Kidney epithelial cell (primary cell): ENCODE results near the gene ASTN1. TPM values are rescaled to one million over a fixed set of nuclear protein-coding genes. Genes with fewer than 3 reads are reported as not detected.

Source experiments
- DNase-seq: peaks from one replicate; pipeline ENCODE4 v3.0.0-alpha.2; 2010; ENCODE audit warnings: low read depth
- H3K27me3 ChIP-seq: 2 replicates; pipeline ENCODE4 v1.6.0; 2011; ENCODE audit warnings: low read length; ENCODE audit not compliant: control insufficient read depth, insufficient read depth
- H3K36me3 ChIP-seq: 2 replicates; pipeline ENCODE4 v1.5.1; 2011; ENCODE audit warnings: low read length; ENCODE audit not compliant: control insufficient read depth, insufficient read depth
- H3K4me3 ChIP-seq: 2 replicates; pipeline ENCODE4 v1.5.1; 2011; ENCODE audit warnings: low read depth, mild to moderate bottlenecking, control low read depth, low read length
- total RNA-seq: library from RNA; depleted of rRNA; stranded (reverse); fragments of >200 nt; gene quantifications from 2 replicates; pipeline ENCODE4 v1.2.3, GENCODE V29; 2015
- TF ChIP-seq, protein P1 (sequence below): IDR thresholded peaks from 2 replicates; pipeline ENCODE4 v1.5.1; 2011; ENCODE audit warnings: mild to moderate bottlenecking, moderate library complexity, low read length, control low read depth, inconsistent platforms; ENCODE audit not compliant: insufficient read depth, poor library complexity, severe bottlenecking

The ASTN1 gene
- total RNA-seq, 1 donor from 2014 or later, result 0.21 TPM

DNA sequence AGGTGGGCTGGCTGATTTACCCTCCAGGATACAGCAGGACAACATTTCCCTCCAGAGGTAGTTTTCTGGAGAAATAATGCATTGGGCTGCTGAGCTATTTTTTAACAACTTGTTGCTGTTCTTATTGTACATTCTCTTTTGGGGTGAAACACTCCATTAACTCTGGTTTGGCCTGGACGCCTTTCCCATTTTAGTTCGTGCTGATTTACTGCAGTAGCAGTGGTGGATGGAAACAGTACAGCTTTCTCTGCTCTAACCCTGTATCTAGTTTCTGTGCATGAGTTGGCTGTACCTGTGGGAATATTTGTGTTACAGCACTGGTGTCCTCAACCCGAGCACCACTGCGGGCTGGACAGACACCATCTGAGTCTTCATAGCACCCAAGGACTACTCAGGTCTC, 325.3 kb downstream of the ASTN1 start:
- Histone ChIP-seq H3K27me3 (no peaks in the 10 kb centered on the region), H3K4me3 (no peak overlapping the region), H3K36me3 (no peaks in the 10 kb centered on the region)
- no peak for DNase-seq
- TF ChIP-seq, protein P1, sequence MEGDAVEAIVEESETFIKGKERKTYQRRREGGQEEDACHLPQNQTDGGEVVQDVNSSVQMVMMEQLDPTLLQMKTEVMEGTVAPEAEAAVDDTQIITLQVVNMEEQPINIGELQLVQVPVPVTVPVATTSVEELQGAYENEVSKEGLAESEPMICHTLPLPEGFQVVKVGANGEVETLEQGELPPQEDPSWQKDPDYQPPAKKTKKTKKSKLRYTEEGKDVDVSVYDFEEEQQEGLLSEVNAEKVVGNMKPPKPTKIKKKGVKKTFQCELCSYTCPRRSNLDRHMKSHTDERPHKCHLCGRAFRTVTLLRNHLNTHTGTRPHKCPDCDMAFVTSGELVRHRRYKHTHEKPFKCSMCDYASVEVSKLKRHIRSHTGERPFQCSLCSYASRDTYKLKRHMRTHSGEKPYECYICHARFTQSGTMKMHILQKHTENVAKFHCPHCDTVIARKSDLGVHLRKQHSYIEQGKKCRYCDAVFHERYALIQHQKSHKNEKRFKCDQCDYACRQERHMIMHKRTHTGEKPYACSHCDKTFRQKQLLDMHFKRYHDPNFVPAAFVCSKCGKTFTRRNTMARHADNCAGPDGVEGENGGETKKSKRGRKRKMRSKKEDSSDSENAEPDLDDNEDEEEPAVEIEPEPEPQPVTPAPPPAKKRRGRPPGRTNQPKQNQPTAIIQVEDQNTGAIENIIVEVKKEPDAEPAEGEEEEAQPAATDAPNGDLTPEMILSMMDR, result no peak

DNA sequence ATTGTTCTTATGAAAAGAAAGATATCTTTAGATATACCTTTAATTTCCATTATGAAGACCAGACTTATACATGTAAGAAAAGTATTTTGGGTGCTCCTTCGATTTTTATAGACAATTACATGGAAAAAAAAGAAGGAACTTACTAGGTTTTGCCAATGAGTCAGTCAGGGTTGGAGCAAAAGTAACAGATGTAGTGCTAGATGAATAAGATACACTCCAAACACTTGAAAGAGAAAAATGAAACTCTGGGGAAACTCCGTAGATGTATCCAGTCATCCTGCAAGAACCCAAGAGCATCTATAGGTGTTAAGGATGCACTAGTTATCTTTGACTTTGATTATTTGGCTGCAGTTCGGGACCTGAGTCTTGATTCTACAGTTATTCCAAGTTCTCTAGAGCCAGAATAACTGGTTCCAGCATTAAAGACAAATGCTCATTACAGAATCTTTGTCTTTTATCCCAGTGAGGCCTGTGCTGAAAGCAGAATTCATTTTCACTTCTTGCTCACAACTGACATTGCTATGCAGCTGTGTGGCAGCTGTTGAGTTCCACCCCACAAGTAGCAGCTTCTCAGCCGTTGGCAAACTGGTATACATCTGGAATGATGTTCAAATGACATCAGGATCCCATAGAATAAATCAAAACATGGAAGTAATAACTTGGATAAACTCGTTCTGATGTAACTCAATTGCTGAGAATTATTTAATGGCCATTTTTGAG, 326.1 kb downstream of the ASTN1 start:
- Histone ChIP-seq H3K4me3 (no peak overlapping the region), H3K27me3 (no peaks in the 10 kb centered on the region), H3K36me3 (no peaks in the 10 kb centered on the region)
- no peak for DNase-seq
- TF ChIP-seq, protein P1, result no peak

DNA sequence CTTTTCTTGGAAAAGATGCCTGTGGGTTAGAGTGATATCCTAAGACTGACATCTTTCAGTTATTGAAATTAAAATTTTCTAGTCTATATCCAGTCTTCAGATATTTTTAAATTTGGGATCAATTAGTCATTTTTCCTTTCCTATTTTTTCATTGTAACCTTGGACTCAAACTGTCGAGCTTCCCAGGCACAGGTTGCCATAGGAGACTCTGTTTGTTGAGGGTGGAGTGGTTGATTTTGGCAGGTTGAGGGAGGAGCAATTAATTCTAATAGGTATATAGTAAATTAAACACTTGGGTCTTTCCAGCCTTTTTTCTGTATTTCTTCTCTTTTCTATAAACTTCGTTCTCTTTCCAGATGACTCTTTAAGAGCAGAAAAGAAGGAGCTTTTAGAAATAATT, 326.8 kb downstream of the ASTN1 start:
- no peak overlapping the region for H3K4me3 ChIP-seq
- H3K36me3 ChIP-seq, result no peaks in the 10 kb centered on the region
- no peaks in the 10 kb centered on the region for H3K27me3 ChIP-seq
- TF ChIP-seq, protein P1, result no peak
- DNase-seq, result no peak

GRCh38 chr1:176831150-176831549, 333.4 kb downstream of the ASTN1 start:
- TF ChIP-seq, protein P1, result no peak
- Histone ChIP-seq H3K27me3 (no peaks in the 10 kb centered on the region), H3K36me3 (no peaks in the 10 kb centered on the region), H3K4me3 (no peak overlapping the region)
- DNase-seq, result no peak

GRCh38 chr1:176829261-176829660, 335.3 kb downstream of the ASTN1 start:
- Histone ChIP-seq H3K36me3 (no peaks in the 10 kb centered on the region), H3K4me3 (no peak overlapping the region), H3K27me3 (no peaks in the 10 kb centered on the region)
- DNase-seq, result no peak
- TF ChIP-seq, protein P1, result no peak

GRCh38 chr1:176826265-176826664, 338.2 kb downstream of the ASTN1 start:
- no peaks in the 10 kb centered on the region for H3K27me3 ChIP-seq
- DNase-seq, result no peak
- no peak overlapping the region for H3K4me3 ChIP-seq
- H3K36me3 ChIP-seq, result no peaks in the 10 kb centered on the region
- TF ChIP-seq, protein P1, result no peak
